HL-60 (cell line): ENCODE data around the gene ARFGAP3.

Source experiments
- DNase-seq, 2 experiments: peaks; one replicate each; pipeline ENCODE4 v3.0.0-alpha.2; 2010 to 2020; ENCODE audit warnings: low read depth in 1 of 2, low spot score in 1 of 2
- H3K27ac ChIP-seq: fragments of 250-450 bp; sonication (Bioruptor Pico); replicated peaks from 2 replicates; pipeline ENCODE4 v1.5.1; 2020; ENCODE audit warnings: mild to moderate bottlenecking, moderate library complexity
- H3K27me3 ChIP-seq: fragments of 250-450 bp; sonication (Bioruptor Pico); 2 replicates; pipeline ENCODE4 v1.5.1; 2021; ENCODE audit warnings: mild to moderate bottlenecking, moderate library complexity; ENCODE audit not compliant: insufficient read depth, poor library complexity, severe bottlenecking
- H3K4me3 ChIP-seq: replicated peaks from 2 replicates; pipeline ENCODE4 v1.5.1; 2011; ENCODE audit warnings: mild to moderate bottlenecking, control low read depth, low read length; ENCODE audit not compliant: insufficient read depth
- GABPA ChIP-seq: IDR thresholded peaks from 2 replicates; pipeline ENCODE4 v1.6.1; 2012; ENCODE audit warnings: low read depth
- POLR2AphosphoS5 ChIP-seq: IDR thresholded peaks from 2 replicates; pipeline ENCODE4 v1.6.1; 2012; ENCODE audit warnings: low read depth
- SPI1 ChIP-seq: IDR thresholded peaks from 2 replicates; pipeline ENCODE4 v1.6.1; 2012; ENCODE audit warnings: low read depth, mild to moderate bottlenecking, borderline replicate concordance
- TF ChIP-seq, protein P1 (sequence below): IDR thresholded peaks from 2 replicates; pipeline ENCODE4 v1.6.1; 2012; ENCODE audit warnings: low read depth; ENCODE audit not compliant: insufficient replicate concordance
- TF ChIP-seq, protein P2 (sequence below): IDR thresholded peaks from one replicate; pipeline ENCODE4 v1.5.1; 2011; ENCODE audit warnings: low read length, control low read depth, inconsistent platforms; ENCODE audit not compliant: insufficient read depth

The ARFGAP3 gene

GRCh38 chr22:42904050-42904449 is 47.0 kb upstream of the ARFGAP3 start:
- no peak for TF ChIP-seq GABPA
- TF ChIP-seq POLR2AphosphoS5: no peak
- TF ChIP-seq, protein P1, sequence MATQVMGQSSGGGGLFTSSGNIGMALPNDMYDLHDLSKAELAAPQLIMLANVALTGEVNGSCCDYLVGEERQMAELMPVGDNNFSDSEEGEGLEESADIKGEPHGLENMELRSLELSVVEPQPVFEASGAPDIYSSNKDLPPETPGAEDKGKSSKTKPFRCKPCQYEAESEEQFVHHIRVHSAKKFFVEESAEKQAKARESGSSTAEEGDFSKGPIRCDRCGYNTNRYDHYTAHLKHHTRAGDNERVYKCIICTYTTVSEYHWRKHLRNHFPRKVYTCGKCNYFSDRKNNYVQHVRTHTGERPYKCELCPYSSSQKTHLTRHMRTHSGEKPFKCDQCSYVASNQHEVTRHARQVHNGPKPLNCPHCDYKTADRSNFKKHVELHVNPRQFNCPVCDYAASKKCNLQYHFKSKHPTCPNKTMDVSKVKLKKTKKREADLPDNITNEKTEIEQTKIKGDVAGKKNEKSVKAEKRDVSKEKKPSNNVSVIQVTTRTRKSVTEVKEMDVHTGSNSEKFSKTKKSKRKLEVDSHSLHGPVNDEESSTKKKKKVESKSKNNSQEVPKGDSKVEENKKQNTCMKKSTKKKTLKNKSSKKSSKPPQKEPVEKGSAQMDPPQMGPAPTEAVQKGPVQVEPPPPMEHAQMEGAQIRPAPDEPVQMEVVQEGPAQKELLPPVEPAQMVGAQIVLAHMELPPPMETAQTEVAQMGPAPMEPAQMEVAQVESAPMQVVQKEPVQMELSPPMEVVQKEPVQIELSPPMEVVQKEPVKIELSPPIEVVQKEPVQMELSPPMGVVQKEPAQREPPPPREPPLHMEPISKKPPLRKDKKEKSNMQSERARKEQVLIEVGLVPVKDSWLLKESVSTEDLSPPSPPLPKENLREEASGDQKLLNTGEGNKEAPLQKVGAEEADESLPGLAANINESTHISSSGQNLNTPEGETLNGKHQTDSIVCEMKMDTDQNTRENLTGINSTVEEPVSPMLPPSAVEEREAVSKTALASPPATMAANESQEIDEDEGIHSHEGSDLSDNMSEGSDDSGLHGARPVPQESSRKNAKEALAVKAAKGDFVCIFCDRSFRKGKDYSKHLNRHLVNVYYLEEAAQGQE: no peak
- TF ChIP-seq SPI1: no peak
- TF ChIP-seq, protein P2, sequence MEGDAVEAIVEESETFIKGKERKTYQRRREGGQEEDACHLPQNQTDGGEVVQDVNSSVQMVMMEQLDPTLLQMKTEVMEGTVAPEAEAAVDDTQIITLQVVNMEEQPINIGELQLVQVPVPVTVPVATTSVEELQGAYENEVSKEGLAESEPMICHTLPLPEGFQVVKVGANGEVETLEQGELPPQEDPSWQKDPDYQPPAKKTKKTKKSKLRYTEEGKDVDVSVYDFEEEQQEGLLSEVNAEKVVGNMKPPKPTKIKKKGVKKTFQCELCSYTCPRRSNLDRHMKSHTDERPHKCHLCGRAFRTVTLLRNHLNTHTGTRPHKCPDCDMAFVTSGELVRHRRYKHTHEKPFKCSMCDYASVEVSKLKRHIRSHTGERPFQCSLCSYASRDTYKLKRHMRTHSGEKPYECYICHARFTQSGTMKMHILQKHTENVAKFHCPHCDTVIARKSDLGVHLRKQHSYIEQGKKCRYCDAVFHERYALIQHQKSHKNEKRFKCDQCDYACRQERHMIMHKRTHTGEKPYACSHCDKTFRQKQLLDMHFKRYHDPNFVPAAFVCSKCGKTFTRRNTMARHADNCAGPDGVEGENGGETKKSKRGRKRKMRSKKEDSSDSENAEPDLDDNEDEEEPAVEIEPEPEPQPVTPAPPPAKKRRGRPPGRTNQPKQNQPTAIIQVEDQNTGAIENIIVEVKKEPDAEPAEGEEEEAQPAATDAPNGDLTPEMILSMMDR: no peak
- Histone ChIP-seq H3K27me3 (no peaks in the 10 kb centered on the region), H3K4me3 (no peak overlapping the region), H3K27ac (no peak overlapping the region)
- DNase-seq: no peak

DNA sequence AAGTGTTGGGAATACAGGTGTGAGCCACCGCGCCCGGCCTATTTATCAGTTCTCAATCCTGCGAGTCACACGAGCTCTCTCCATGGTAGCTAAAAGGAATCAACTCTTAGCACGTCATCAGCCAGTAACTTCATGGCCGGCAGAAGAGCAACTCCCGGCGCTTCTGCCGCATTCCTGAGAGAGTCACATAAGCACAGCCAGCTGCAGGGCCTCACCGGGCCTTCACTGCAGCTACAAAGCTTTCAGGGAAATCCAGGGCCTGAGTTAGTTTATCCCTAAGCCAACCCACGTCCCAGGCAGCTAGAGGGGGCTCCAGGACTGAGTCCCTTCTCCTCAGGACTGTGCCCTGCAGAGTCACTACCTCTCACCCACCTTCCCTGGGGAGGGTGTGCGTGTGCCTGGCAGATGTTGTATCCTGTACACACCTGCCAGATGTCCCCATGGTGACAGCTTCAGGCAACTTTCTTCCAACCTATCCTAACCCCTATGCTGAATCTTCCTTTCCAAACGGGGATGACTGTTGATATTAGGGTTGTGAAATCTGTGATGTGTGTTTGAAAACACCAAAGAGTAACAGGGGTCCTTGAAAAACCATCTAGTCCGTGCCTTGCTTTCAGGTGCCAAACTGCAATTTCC is 45.9 kb upstream of the ARFGAP3 start:
- Histone ChIP-seq H3K27me3 (no peaks in the 10 kb centered on the region), H3K27ac (no peak overlapping the region), H3K4me3 (no peak overlapping the region)
- TF ChIP-seq, protein P1: peak; percentile 10
- TF ChIP-seq, protein P2: no peak
- no peak for DNase-seq

DNA sequence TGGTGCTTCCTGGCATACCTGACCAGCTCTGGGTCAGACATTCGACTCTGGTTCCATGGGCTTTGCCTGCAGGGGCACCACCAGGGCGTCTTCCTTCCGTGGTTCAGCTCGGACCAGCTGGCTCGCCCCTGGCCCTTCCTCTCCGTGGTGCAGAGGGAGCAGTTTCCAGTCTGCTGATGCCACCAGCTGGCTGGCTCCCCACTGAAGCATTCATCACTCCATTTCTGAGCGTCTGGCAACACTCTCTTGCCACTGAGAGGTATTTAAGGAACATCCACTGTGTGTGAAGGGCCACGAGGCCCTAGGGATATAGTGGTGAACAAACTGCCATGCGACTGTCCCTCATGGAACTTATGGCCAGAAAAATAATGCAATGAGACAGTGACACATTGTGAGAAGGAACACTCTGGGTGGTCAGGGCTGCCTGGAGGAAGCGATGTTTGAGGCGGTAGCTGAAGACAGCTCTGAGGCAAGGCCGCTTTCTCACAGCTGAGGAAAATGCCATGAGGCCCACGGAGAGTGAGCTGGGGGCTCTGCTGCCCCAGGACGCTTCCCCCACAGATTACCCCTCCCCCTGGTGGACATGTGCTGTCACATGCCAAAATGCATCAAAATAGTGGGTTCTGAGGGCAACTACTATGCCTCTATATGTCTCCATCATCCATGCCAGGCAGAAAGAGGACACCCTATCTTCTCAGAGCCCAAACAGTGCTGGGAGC is 44.9 kb upstream of the ARFGAP3 start:
- TF ChIP-seq, protein P1: no peak
- TF ChIP-seq POLR2AphosphoS5: no peak
- TF ChIP-seq, protein P2: no peak
- TF ChIP-seq GABPA: no peak
- TF ChIP-seq SPI1: no peak
- Histone ChIP-seq H3K27ac (no peak overlapping the region), H3K4me3 (no peak overlapping the region), H3K27me3 (no peaks in the 10 kb centered on the region)
- no peak for DNase-seq
